ENCODE results near the gene FAM221B.

FAM221B gene

GRCh38 chr9:35863583-35863982, 35.1 kb upstream of the FAM221B start:
- H3K9me3 ChIP-seq (ENCODE audit: insufficient read depth, low read length): no peaks in the 10 kb centered on the region
- no peak for TF ChIP-seq EZH2phosphoT487 (IDR thresholded peaks at IDR 0.05; ENCODE audit: low read depth)
- TF ChIP-seq CTCF (IDR thresholded peaks at IDR 0.05; ENCODE audit: low read depth, low read length): no peak
- no peaks in the 10 kb centered on the region for H3K36me3 ChIP-seq (replicated peaks; ENCODE audit: low read depth, low read length)
- no peaks in the 10 kb centered on the region for H3K4me1 ChIP-seq (ENCODE audit: low read length)
- no peak overlapping the region for H2AFZ ChIP-seq (ENCODE audit: low read depth, low read length)
- H3K79me2 ChIP-seq (ENCODE audit: low read length): no peaks in the 10 kb centered on the region
- no peak overlapping the region for H3K4me2 ChIP-seq (ENCODE audit: low read length)
- H3K27ac ChIP-seq (ENCODE audit: low read length): no peak overlapping the region
- H3K9ac ChIP-seq (ENCODE audit: low read length): no peak overlapping the region
- H4K20me1 ChIP-seq (ENCODE audit: insufficient read depth, low read length): no peaks in the 10 kb centered on the region
- no peaks in the 10 kb centered on the region for H3K27me3 ChIP-seq (ENCODE audit: low read depth, low read length)
- no peak overlapping the region for H3K4me3 ChIP-seq (ENCODE audit: low read length)

DNA sequence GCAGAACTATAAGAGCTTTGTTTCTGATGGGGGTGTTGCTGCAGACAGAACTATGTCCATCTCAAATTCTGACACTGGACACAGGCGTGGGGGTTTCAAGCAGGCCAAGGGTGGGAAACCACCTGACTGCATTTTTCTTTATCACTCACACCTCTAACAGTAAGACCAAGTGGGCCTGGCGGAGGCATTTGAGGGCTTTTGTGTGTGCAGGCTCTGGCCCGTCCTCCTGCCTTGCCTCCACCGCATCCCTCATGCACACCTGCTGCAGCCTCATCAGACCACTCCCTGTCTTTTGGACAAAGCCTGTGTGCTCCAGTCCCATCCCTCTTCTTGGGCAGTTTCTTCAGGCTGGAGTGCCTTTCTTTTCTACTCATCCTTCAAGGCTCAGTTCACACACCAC, 33.8 kb upstream of the FAM221B start:
- H3K27me3 ChIP-seq (ENCODE audit: low read depth, low read length): no peaks in the 10 kb centered on the region
- H3K9ac ChIP-seq (ENCODE audit: low read length): no peak overlapping the region
- no peaks in the 10 kb centered on the region for H3K36me3 ChIP-seq (replicated peaks; ENCODE audit: low read depth, low read length)
- H3K9me3 ChIP-seq (ENCODE audit: insufficient read depth, low read length): no peaks in the 10 kb centered on the region
- H2AFZ ChIP-seq (ENCODE audit: low read depth, low read length): no peak overlapping the region
- TF ChIP-seq EZH2phosphoT487 (IDR thresholded peaks at IDR 0.05; ENCODE audit: low read depth): no peak
- no peak for TF ChIP-seq CTCF (IDR thresholded peaks at IDR 0.05; ENCODE audit: low read depth, low read length)
- H3K4me1 ChIP-seq (ENCODE audit: low read length): no peaks in the 10 kb centered on the region
- H3K79me2 ChIP-seq (ENCODE audit: low read length): no peaks in the 10 kb centered on the region
- no peaks in the 10 kb centered on the region for H4K20me1 ChIP-seq (ENCODE audit: insufficient read depth, low read length)
- no peak overlapping the region for H3K27ac ChIP-seq (ENCODE audit: low read length)
- no peak overlapping the region for H3K4me3 ChIP-seq (ENCODE audit: low read length)
- no peak overlapping the region for H3K4me2 ChIP-seq (ENCODE audit: low read length)

DNA sequence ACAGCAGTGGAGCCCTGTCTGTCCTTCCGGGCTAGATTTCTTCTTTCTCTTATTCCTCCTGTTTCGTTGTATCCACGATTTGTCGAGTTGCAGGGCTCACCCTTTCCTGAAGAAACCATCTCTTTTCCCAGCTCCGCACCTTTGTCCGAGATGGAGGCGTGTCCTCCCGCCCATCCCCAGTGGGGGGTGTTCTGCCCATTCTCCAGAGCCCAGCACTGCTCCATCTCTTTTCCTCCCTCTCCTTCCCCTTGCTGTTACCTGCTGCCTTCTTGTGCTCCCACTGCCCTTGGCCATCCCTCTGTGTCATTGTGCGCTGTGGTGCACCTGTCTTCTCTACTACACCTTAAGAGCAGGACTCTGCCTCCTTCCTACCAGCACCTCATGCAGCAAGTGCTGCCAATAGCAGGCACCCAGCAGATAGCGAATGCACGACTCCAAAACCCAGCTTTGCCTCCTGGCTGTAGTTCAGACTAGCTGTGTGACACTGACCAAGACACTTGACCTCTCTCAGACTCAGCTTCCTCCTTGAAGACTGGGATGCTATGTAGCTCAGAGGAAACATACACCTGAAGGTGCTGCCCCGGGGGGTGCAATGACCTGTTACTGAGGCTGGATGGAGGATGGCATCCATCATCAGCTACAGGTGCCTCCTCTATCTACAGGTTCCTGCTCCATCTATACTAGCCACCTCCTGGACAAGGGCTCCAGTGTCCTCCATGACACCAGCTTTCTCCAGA, 32.8 kb upstream of the FAM221B start:
- Histone ChIP-seq H2AFZ (ENCODE audit: low read depth, low read length) (no peak overlapping the region), H3K79me2 (ENCODE audit: low read length) (no peaks in the 10 kb centered on the region), H3K4me3 (ENCODE audit: low read length) (no peak overlapping the region), H3K9me3 (ENCODE audit: insufficient read depth, low read length) (no peaks in the 10 kb centered on the region), H4K20me1 (ENCODE audit: insufficient read depth, low read length) (no peaks in the 10 kb centered on the region), H3K27ac (ENCODE audit: low read length) (no peak overlapping the region), H3K4me2 (ENCODE audit: low read length) (no peak overlapping the region), H3K4me1 (ENCODE audit: low read length) (no peaks in the 10 kb centered on the region), H3K27me3 (ENCODE audit: low read depth, low read length) (no peaks in the 10 kb centered on the region), H3K36me3 (replicated peaks; ENCODE audit: low read depth, low read length) (no peaks in the 10 kb centered on the region), H3K9ac (ENCODE audit: low read length) (no peak overlapping the region)
- TF ChIP-seq CTCF (IDR thresholded peaks at IDR 0.05; ENCODE audit: low read depth, low read length) (no peak), EZH2phosphoT487 (IDR thresholded peaks at IDR 0.05; ENCODE audit: low read depth) (no peak)

DNA sequence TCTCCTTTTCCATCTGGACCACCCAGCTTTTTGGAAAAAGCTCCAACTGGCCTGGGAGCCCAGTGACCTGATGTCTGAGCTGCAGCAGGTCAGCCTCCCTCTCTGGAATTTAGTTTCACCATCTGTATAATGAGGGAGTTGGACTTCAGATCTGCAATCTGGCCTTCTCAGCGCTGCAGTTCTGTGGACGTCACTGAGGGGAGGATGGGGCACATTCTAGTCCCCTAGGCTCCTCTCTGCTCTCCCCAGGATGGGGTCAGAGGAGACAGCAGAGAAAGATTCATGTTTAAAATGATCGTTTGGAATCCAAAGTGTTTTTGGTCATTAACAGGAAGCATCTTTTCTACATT, 31.4 kb upstream of the FAM221B start:
- no peak for TF ChIP-seq EZH2phosphoT487 (IDR thresholded peaks at IDR 0.05; ENCODE audit: low read depth)
- TF ChIP-seq CTCF (IDR thresholded peaks at IDR 0.05; ENCODE audit: low read depth, low read length): no peak
- no peak overlapping the region for H3K27ac ChIP-seq (ENCODE audit: low read length)
- H3K9me3 ChIP-seq (ENCODE audit: insufficient read depth, low read length): no peaks in the 10 kb centered on the region
- no peaks in the 10 kb centered on the region for H3K4me1 ChIP-seq (ENCODE audit: low read length)
- H4K20me1 ChIP-seq (ENCODE audit: insufficient read depth, low read length): no peaks in the 10 kb centered on the region
- H2AFZ ChIP-seq (ENCODE audit: low read depth, low read length): no peak overlapping the region
- no peak overlapping the region for H3K4me3 ChIP-seq (ENCODE audit: low read length)
- no peak overlapping the region for H3K9ac ChIP-seq (ENCODE audit: low read length)
- no peaks in the 10 kb centered on the region for H3K79me2 ChIP-seq (ENCODE audit: low read length)
- no peaks in the 10 kb centered on the region for H3K27me3 ChIP-seq (ENCODE audit: low read depth, low read length)
- no peaks in the 10 kb centered on the region for H3K36me3 ChIP-seq (replicated peaks; ENCODE audit: low read depth, low read length)
- no peak overlapping the region for H3K4me2 ChIP-seq (ENCODE audit: low read length)
